ENCODE results near the gene CSMD2.

The CSMD2 gene

DNA sequence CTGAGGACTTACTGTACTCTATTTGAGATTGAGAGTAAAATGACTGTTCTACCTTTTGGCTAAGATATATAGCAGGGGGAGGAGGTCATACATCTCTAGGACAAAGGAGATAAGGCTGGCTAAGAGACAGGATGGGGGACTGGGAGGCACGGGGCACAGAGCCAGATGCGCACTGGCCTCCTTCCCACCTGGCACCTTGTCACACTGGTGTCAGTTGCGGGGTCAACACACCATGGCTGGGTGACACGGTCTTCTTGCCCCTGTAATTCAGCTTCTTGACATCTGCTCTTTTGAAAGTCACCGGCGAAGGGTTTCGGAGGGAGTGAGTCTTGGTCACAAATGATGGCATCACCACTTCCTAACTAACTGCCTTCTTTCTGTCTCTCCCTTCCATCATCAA, 515.3 kb downstream of the CSMD2 start:
- Histone ChIP-seq H3K4me1 (ENCODE audit: control insufficient read depth, insufficient read depth, low read length, poor library complexity, severe bottlenecking) (no peaks in the 10 kb centered on the region), H3K27ac (ENCODE audit: low read depth, low read length, severe bottlenecking) (no peak overlapping the region), H3K36me3 (ENCODE audit: control insufficient read depth, insufficient read depth, low read length) (no peaks in the 10 kb centered on the region), H3K4me3 (ENCODE audit: extremely low read depth, insufficient read depth, low read length, poor library complexity, severe bottlenecking) (no peak overlapping the region), H3K9me3 (ENCODE audit: control insufficient read depth, low read length) (no peaks in the 10 kb centered on the region)
- WGBS, 2 experiments (ENCODE audit: insufficient coverage in 2 of 2), result 95 to 100% methylated on average over 3 to 6 of the region's 7 CpGs

DNA sequence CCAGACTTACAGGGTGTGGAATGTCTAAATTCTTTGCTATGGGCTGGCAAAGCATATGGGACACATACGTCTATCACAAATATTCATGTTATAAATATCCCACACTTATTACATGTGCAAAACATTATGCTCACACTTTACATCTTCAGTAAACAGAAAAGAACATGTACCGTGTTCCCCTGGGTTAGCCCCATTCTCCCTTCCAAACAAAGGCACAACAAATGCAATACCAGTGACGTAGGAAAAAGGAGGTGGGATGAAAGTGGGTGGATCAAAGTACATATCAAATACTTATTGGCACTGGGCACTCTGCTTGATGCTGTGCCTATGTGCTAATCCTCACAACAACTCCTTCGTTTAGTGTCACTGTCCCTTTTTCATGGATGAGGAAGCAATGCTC, 521.8 kb downstream of the CSMD2 start:
- 100% methylated on average over 2 of the region's 4 CpGs; no CpG with 5 or more reads in 1 of the 2 experiments for WGBS, 2 experiments (ENCODE audit: insufficient coverage in 2 of 2)
- no peak overlapping the region for H3K27ac ChIP-seq (ENCODE audit: low read depth, low read length, severe bottlenecking)
- no peak overlapping the region for H3K4me3 ChIP-seq (ENCODE audit: extremely low read depth, insufficient read depth, low read length, poor library complexity, severe bottlenecking)
- H3K36me3 ChIP-seq (ENCODE audit: control insufficient read depth, insufficient read depth, low read length), result no peaks in the 10 kb centered on the region
- H3K4me1 ChIP-seq (ENCODE audit: control insufficient read depth, insufficient read depth, low read length, poor library complexity, severe bottlenecking), result no peaks in the 10 kb centered on the region
- H3K9me3 ChIP-seq (ENCODE audit: control insufficient read depth, low read length), result no peaks in the 10 kb centered on the region

DNA sequence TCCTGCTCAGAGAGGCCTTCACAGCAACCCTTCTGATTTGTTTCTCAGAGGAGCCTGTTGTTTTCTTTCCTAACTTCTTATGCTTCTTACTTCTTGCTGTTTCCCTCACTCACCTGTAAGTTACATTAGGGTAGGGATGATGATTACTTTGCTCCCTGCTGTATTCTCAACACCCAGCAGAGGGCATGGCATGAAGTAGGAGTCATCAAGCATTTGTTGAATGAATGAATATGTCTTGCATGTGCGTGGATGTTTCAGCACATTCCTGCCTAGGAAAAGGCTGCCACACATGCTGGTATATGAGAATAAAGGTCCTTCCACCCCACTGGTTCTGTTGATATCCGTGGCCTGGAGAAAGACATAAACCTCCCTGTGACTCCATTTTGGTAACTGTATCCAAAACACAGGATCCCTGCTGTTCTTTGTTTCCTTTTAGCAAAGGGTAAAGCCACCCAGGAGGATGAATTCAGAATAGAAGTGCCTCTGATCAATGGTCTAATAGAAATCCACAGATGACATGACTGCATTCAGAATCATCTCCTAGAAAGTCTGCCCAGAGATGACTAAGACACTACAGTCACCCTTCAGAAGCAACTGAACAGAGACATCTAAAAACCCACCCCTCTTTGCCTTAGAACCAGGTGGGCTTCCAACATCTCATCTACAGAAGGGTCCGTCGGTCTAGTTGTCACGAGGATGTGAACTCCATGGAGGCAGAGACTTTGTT, 523.8 kb downstream of the CSMD2 start:
- H3K4me3 ChIP-seq (ENCODE audit: extremely low read depth, insufficient read depth, low read length, poor library complexity, severe bottlenecking), result no peak overlapping the region
- no peaks in the 10 kb centered on the region for H3K9me3 ChIP-seq (ENCODE audit: control insufficient read depth, low read length)
- H3K4me1 ChIP-seq (ENCODE audit: control insufficient read depth, insufficient read depth, low read length, poor library complexity, severe bottlenecking), result no peaks in the 10 kb centered on the region
- WGBS, 2 experiments (ENCODE audit: insufficient coverage in 2 of 2), result 85 to 100% methylated on average over 2 to 4 of the region's 5 CpGs
- H3K36me3 ChIP-seq (ENCODE audit: control insufficient read depth, insufficient read depth, low read length), result no peaks in the 10 kb centered on the region
- no peak overlapping the region for H3K27ac ChIP-seq (ENCODE audit: low read depth, low read length, severe bottlenecking)

DNA sequence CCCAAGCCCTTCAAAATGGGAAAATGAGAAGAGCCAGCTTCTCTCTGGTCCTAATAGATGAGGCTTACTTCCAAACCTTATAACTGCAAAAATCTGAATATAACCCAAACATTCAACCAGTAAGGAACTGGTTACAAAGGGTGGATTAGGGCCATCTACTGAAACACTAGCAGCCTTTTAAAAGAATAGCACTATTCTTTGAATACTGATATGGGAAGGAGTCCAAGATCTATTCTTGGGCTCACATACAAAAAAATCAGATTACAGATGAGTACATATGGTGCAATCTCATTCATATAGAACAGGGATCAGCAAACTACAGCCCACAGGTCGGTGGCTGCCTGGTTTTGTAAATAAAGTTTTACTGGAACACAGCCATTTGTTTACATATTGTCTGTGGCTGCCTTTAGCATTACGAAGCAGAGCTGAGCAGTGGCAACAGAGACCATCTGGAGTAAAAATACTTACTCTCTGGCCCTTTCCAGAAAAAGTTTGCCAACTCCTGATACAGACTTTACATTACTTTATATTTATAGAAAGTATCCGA, 524.8 kb downstream of the CSMD2 start:
- WGBS, 2 experiments (ENCODE audit: insufficient coverage in 2 of 2), result 81% methylated on average over 2 of the region's 3 CpGs; no CpG with 5 or more reads in 1 of the 2 experiments
- H3K36me3 ChIP-seq (ENCODE audit: control insufficient read depth, insufficient read depth, low read length), result no peaks in the 10 kb centered on the region
- H3K4me3 ChIP-seq (ENCODE audit: extremely low read depth, insufficient read depth, low read length, poor library complexity, severe bottlenecking), result no peak overlapping the region
- H3K27ac ChIP-seq (ENCODE audit: low read depth, low read length, severe bottlenecking), result no peak overlapping the region
- H3K9me3 ChIP-seq (ENCODE audit: control insufficient read depth, low read length), result no peaks in the 10 kb centered on the region
- H3K4me1 ChIP-seq (ENCODE audit: control insufficient read depth, insufficient read depth, low read length, poor library complexity, severe bottlenecking), result no peaks in the 10 kb centered on the region

DNA sequence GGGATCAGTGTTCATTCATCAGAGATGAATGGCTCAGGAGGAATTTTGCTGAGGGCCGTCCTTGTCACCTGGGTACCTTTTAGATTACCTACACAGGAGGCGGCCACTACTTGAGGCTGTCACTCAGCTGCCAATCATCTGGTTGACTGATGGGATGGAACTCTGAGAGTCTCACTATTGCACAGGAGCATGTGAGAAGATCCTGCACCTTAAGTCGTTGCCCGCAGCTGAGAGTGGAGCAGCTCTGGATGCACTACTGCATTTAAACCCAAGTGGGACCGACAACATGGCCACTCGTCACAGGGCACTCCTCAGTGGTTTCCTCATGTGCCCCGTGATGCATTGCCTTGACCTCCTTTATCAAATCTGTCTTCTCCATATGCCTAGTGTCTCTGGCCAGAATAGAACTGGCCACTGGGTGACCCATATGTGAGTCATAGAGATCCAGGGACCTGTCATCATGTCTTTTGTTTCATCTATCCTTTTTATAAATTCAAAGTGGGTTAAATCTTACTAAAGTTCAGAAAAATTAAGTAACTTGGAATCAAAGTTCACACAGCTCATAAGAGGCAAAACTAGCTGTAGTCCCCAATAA, 527.1 kb downstream of the CSMD2 start:
- H3K4me1 ChIP-seq (ENCODE audit: control insufficient read depth, insufficient read depth, low read length, poor library complexity, severe bottlenecking), result no peaks in the 10 kb centered on the region
- H3K36me3 ChIP-seq (ENCODE audit: control insufficient read depth, insufficient read depth, low read length), result no peaks in the 10 kb centered on the region
- no peak overlapping the region for H3K4me3 ChIP-seq (ENCODE audit: extremely low read depth, insufficient read depth, low read length, poor library complexity, severe bottlenecking)
- no peaks in the 10 kb centered on the region for H3K9me3 ChIP-seq (ENCODE audit: control insufficient read depth, low read length)
- 98 to 100% methylated on average over 7 of the region's 7 CpGs for WGBS, 2 experiments (ENCODE audit: insufficient coverage in 2 of 2)
- no peak overlapping the region for H3K27ac ChIP-seq (ENCODE audit: low read depth, low read length, severe bottlenecking)

DNA sequence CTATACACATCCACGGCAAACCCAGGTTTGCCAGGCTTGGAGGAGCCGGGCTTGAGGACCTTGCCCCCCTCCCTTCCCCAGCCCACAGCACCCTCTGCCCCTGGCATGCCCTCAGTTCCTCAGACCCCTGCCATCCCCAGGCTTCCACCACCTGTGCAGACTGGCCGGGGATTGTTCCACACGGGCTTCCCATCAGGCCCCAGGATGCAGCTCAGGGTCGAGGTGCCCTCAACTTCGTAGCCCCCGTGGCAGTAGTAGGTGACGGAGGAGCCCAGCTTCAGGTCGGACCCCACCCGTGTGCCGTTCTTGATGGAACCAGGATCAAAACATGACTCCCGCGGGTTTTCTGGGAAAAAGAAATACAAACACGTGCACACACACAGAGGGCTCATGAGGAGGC, 528.8 kb downstream of the CSMD2 start:
- 93 to 95% methylated on average over 14 of the region's 14 CpGs for WGBS, 2 experiments (ENCODE audit: insufficient coverage in 2 of 2)

DNA sequence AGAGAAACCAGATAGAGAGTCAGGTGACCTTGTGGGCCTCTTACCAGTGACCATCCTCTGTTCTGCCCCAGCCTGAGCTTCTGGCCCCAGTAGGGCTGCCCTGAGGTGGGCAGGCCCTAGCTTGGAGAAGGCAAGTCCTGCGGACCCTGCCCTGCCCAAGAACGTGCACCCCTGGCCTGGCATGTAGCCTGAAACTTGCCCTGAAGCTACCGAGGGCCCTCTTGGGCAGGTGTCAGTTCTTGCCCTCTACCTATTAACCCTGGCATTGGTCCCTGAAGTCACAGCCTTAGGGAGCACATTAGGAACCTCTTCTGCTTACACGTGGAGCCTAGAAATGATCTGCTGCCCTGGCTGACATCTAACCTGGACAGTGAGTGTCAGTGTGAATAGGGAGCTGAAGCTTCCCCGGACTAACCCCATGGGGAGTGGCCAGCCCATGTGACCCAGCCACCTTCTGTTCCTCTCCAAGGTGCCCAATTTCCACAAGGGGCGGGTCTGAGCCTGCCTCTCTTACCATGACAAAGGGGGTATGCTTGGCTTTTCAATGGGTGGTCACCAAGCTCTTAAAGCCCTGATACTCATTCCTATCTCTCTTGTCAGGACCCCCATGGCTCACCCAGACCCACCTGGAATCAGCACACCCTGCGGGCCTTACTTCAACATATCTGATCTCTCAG, 529.6 kb downstream of the CSMD2 start:
- Histone ChIP-seq H3K27ac (ENCODE audit: low read depth, low read length, severe bottlenecking) (no peak overlapping the region), H3K9me3 (ENCODE audit: control insufficient read depth, low read length) (no peaks in the 10 kb centered on the region), H3K4me3 (ENCODE audit: extremely low read depth, insufficient read depth, low read length, poor library complexity, severe bottlenecking) (no peak overlapping the region), H3K4me1 (ENCODE audit: control insufficient read depth, insufficient read depth, low read length, poor library complexity, severe bottlenecking) (no peaks in the 10 kb centered on the region), H3K36me3 (ENCODE audit: control insufficient read depth, insufficient read depth, low read length) (no peaks in the 10 kb centered on the region)
- WGBS, 2 experiments (ENCODE audit: insufficient coverage in 2 of 2), result 72 to 79% methylated on average over 6 of the region's 7 CpGs

More for the DNA sequence above, 528.8 kb downstream of the CSMD2 start:
- Histone ChIP-seq H3K9me3 (ENCODE audit: control insufficient read depth, low read length) (no peaks in the 10 kb centered on the region), H3K36me3 (ENCODE audit: control insufficient read depth, insufficient read depth, low read length) (no peaks in the 10 kb centered on the region), H3K4me1 (ENCODE audit: control insufficient read depth, insufficient read depth, low read length, poor library complexity, severe bottlenecking) (no peaks in the 10 kb centered on the region), H3K27ac (ENCODE audit: low read depth, low read length, severe bottlenecking) (no peak overlapping the region), H3K4me3 (ENCODE audit: extremely low read depth, insufficient read depth, low read length, poor library complexity, severe bottlenecking) (no peak overlapping the region)

DNA sequence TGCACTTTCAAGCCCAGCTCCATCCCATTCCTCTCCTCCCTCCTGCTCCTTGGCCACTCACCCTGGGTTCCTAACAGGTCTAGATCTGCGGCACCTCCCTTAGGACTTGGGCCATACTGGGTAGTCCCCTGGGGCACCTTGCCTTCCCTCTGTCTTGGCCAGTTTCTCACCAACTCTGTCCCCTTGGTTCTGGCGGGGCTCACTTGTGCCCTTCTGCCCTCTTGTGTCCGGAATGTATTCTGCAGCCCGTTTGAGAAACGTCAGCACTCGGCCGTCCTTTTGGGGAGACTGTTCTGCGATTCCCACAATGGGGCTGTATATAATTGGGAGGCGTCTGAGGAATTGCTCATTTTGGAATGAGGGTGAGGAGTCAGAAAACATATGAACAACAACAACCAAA, 530.2 kb downstream of the CSMD2 start:
- Histone ChIP-seq H3K27ac (ENCODE audit: low read depth, low read length, severe bottlenecking) (no peak overlapping the region), H3K4me1 (ENCODE audit: control insufficient read depth, insufficient read depth, low read length, poor library complexity, severe bottlenecking) (no peaks in the 10 kb centered on the region), H3K9me3 (ENCODE audit: control insufficient read depth, low read length) (no peaks in the 10 kb centered on the region), H3K36me3 (ENCODE audit: control insufficient read depth, insufficient read depth, low read length) (no peaks in the 10 kb centered on the region), H3K4me3 (ENCODE audit: extremely low read depth, insufficient read depth, low read length, poor library complexity, severe bottlenecking) (no peak overlapping the region)
- WGBS, 2 experiments (ENCODE audit: insufficient coverage in 2 of 2), result 46 to 79% methylated on average over 2 of the region's 9 CpGs

DNA sequence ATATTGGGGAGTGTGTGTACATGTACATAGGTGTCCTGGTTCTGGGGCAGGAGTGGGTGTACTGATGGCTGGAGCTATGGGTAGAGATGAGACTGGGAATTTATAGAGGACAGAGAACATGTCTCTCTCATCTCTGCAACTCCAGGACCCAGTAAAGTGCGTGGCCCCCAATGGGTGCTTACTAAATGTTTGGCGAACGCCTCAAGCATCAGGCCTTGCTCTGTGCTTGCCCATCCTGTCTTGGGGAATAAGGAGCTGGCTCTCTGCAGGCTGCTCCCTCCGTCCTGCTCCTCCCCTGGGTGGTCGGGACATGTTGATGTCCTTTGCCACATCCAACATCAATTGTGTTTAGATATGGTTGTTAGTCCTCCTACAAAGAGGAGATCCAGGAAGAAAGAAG, 530.9 kb downstream of the CSMD2 start:
- H3K4me3 ChIP-seq (ENCODE audit: extremely low read depth, insufficient read depth, low read length, poor library complexity, severe bottlenecking), result no peak overlapping the region
- WGBS, 2 experiments (ENCODE audit: insufficient coverage in 2 of 2), result 81 to 93% methylated on average over 3 of the region's 5 CpGs
- H3K9me3 ChIP-seq (ENCODE audit: control insufficient read depth, low read length), result no peaks in the 10 kb centered on the region
- no peak overlapping the region for H3K27ac ChIP-seq (ENCODE audit: low read depth, low read length, severe bottlenecking)
- H3K36me3 ChIP-seq (ENCODE audit: control insufficient read depth, insufficient read depth, low read length), result no peaks in the 10 kb centered on the region
- no peaks in the 10 kb centered on the region for H3K4me1 ChIP-seq (ENCODE audit: control insufficient read depth, insufficient read depth, low read length, poor library complexity, severe bottlenecking)

DNA sequence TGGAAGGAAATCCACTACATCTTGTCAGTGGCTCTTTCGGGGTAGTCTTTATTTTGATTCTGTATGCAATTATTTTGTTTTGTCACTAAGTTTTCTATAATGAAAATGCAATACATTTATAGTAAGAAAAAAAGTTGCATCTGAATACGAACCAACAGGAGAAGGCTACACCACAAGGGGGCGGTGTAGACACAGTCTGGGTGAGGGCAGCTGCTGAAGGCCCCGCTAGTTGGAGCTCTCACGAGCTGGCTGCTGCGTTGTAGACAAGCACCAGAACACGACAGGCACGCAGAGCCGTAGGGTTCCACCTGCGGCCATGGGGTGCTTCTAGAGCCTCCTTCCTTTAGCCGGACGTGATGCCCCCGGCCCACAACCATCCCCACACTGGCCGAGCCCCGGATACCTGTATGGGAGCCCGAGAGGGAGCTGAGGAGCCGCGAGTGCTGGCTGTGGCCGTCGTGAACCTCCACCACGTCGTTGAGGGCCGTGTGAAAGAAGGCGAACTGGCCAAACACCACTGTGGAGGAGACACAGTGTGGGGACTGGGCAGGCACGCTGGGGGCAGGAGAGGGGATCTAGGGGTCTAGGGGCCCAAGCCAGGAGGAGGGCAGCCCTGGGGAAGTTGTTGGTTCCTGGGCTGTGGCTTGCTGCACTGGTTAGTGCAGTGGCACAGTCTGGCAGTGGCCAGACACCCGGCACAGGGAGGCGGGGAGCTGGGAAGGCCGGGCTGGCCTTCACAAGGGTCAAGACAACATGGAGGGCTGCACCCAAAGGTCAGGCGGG, 531.8 kb downstream of the CSMD2 start:
- H3K4me3 ChIP-seq (ENCODE audit: extremely low read depth, insufficient read depth, low read length, poor library complexity, severe bottlenecking), result no peak overlapping the region
- 35 to 57% methylated on average over 19 to 24 of the region's 29 CpGs for WGBS, 2 experiments (ENCODE audit: insufficient coverage in 2 of 2)

More for the DNA sequence above, 531.8 kb downstream of the CSMD2 start:
- Histone ChIP-seq H3K4me1 (ENCODE audit: control insufficient read depth, insufficient read depth, low read length, poor library complexity, severe bottlenecking) (no peaks in the 10 kb centered on the region), H3K9me3 (ENCODE audit: control insufficient read depth, low read length) (no peaks in the 10 kb centered on the region), H3K36me3 (ENCODE audit: control insufficient read depth, insufficient read depth, low read length) (no peaks in the 10 kb centered on the region), H3K27ac (ENCODE audit: low read depth, low read length, severe bottlenecking) (no peak overlapping the region)

Measured in mesodermal cell (in vitro differentiated cells).